SK-N-SH treated with all-trans-retinoic acid at 6 μM for 48 hours (cell line): ENCODE data around the gene PCDH8.

Experiments
- ATAC-seq: fragments of 200-7000 bp; cut with Tn5 transposase; 3 replicates; pipeline ENCODE4 v1.9.1; 2020; ENCODE audit warnings: mild to moderate bottlenecking, moderate library complexity
- ARNTL ChIP-seq: fragments of 450-650 bp; formaldehyde crosslinking; IDR thresholded peaks from 2 replicates; pipeline ENCODE4 v1.5.0; 2020; ENCODE audit warnings: low read depth, mild to moderate bottlenecking, moderate library complexity, borderline replicate concordance
- BACH2 ChIP-seq: fragments of 250-450 bp; sonication (Bioruptor Pico); IDR thresholded peaks from 2 replicates; pipeline ENCODE4 v1.9.0; 2021; ENCODE audit warnings: mild to moderate bottlenecking, borderline replicate concordance
- CSDC2 ChIP-seq: fragments of 250-450 bp; sonication (Bioruptor Pico); IDR thresholded peaks from 2 replicates; pipeline ENCODE4 v1.5.0; 2020; ENCODE audit warnings: mild to moderate bottlenecking, moderate library complexity
- ESRRG ChIP-seq: fragments of 250-450 bp; sonication (Bioruptor Pico); IDR thresholded peaks from 2 replicates; pipeline ENCODE4 v1.6.1; 2021; ENCODE audit warnings: mild to moderate bottlenecking
- GLIS3 ChIP-seq: fragments of 250-450 bp; sonication (Bioruptor Pico); IDR thresholded peaks from 2 replicates; pipeline ENCODE4 v1.5.0; 2020; ENCODE audit warnings: mild to moderate bottlenecking, moderate library complexity
- ISL1 ChIP-seq: fragments of 250-450 bp; sonication (Bioruptor Pico); IDR thresholded peaks from 2 replicates; pipeline ENCODE4 v2.1.2; 2022; ENCODE audit warnings: mild to moderate bottlenecking, moderate library complexity
- OSR1 ChIP-seq: fragments of 250-450 bp; sonication (Bioruptor Pico); IDR thresholded peaks from 2 replicates; pipeline ENCODE4 v1.8.0; 2022; ENCODE audit warnings: moderate library complexity, mild to moderate bottlenecking, inconsistent platforms
- PPARA ChIP-seq: fragments of 250-450 bp; sonication (Bioruptor Pico); IDR thresholded peaks from 2 replicates; pipeline ENCODE4 v1.5.0; 2020; ENCODE audit warnings: mild to moderate bottlenecking, borderline replicate concordance
- RARB ChIP-seq: fragments of 250-450 bp; sonication (Bioruptor Pico); IDR thresholded peaks from 2 replicates; pipeline ENCODE4 v1.8.0; 2021; ENCODE audit warnings: mild to moderate bottlenecking, moderate library complexity
- SNAI2 ChIP-seq: fragments of 250-450 bp; sonication (Bioruptor Pico); IDR thresholded peaks from 2 replicates; pipeline ENCODE4 v1.5.0; 2020; ENCODE audit warnings: mild to moderate bottlenecking, moderate library complexity
- TOX ChIP-seq: fragments of 250-450 bp; sonication (Bioruptor Pico); IDR thresholded peaks from 2 replicates; pipeline ENCODE4 v1.8.0; 2021; ENCODE audit warnings: mild to moderate bottlenecking, moderate library complexity, borderline replicate concordance
- ZC3H10 ChIP-seq: fragments of 250-450 bp; sonication (Bioruptor Pico); IDR thresholded peaks from 2 replicates; pipeline ENCODE4 v1.5.1; 2021; ENCODE audit warnings: mild to moderate bottlenecking, moderate library complexity
- ZFP3 ChIP-seq: fragments of 250-450 bp; sonication (Bioruptor Pico); IDR thresholded peaks from 2 replicates; pipeline ENCODE4 v1.5.0; 2020; ENCODE audit warnings: mild to moderate bottlenecking, moderate library complexity
- ZNF565 ChIP-seq: fragments of 450-650 bp; formaldehyde crosslinking; conservative IDR thresholded peaks from 2 replicates; pipeline ENCODE4 v1.5.0; 2020; ENCODE audit warnings: low read depth, mild to moderate bottlenecking, moderate library complexity
- ZNF70 ChIP-seq: fragments of 450-650 bp; formaldehyde crosslinking; IDR thresholded peaks from 2 replicates; pipeline ENCODE4 v1.5.0; 2020; ENCODE audit warnings: mild to moderate bottlenecking, moderate library complexity
- ZNF8 ChIP-seq: fragments of 450-650 bp; formaldehyde crosslinking; IDR thresholded peaks from 2 replicates; pipeline ENCODE4 v1.5.0; 2020; ENCODE audit warnings: mild to moderate bottlenecking, moderate library complexity
- TF ChIP-seq, protein P1 (sequence below): fragments of 250-450 bp; sonication (Bioruptor Pico); IDR thresholded peaks from 2 replicates; pipeline ENCODE4 v1.5.0; 2020; ENCODE audit warnings: mild to moderate bottlenecking, moderate library complexity
- TF ChIP-seq, protein P2 (sequence below): fragments of 250-450 bp; sonication (Bioruptor Pico); IDR thresholded peaks from 2 replicates; pipeline ENCODE4 v1.5.1; 2021; ENCODE audit warnings: mild to moderate bottlenecking, moderate library complexity
- TF ChIP-seq, protein P3 (sequence below): fragments of 250-450 bp; sonication (Bioruptor Pico); IDR thresholded peaks from 2 replicates; pipeline ENCODE4 v1.8.0; 2021; ENCODE audit warnings: low read depth, mild to moderate bottlenecking, moderate library complexity, borderline replicate concordance
- TF ChIP-seq, protein P4 (sequence below): fragments of 250-450 bp; sonication (Bioruptor Pico); IDR thresholded peaks from 2 replicates; pipeline ENCODE4 v1.5.1; 2020; ENCODE audit warnings: low read depth, mild to moderate bottlenecking, moderate library complexity

Gene PCDH8

DNA sequence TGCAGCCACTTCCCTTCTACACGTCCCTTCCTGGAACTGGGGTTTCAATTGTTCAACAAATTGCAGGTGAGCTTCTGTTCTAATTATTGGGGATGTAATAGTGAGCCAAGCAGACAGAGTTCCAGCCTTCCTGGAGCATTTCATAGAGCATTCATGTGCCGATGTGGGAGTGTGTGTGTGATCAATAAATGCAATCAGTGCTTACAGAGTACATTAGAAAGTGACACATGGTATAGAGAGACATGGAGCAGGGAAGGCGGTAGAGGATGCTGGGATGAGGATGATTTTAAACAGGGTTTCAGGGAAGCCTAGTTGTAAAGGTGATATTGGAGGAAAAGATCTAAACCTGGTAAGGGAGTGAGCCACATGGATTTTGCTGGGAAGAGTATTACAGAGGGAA, 21.7 kb upstream of the PCDH8 start:
- TF ChIP-seq, protein P1, sequence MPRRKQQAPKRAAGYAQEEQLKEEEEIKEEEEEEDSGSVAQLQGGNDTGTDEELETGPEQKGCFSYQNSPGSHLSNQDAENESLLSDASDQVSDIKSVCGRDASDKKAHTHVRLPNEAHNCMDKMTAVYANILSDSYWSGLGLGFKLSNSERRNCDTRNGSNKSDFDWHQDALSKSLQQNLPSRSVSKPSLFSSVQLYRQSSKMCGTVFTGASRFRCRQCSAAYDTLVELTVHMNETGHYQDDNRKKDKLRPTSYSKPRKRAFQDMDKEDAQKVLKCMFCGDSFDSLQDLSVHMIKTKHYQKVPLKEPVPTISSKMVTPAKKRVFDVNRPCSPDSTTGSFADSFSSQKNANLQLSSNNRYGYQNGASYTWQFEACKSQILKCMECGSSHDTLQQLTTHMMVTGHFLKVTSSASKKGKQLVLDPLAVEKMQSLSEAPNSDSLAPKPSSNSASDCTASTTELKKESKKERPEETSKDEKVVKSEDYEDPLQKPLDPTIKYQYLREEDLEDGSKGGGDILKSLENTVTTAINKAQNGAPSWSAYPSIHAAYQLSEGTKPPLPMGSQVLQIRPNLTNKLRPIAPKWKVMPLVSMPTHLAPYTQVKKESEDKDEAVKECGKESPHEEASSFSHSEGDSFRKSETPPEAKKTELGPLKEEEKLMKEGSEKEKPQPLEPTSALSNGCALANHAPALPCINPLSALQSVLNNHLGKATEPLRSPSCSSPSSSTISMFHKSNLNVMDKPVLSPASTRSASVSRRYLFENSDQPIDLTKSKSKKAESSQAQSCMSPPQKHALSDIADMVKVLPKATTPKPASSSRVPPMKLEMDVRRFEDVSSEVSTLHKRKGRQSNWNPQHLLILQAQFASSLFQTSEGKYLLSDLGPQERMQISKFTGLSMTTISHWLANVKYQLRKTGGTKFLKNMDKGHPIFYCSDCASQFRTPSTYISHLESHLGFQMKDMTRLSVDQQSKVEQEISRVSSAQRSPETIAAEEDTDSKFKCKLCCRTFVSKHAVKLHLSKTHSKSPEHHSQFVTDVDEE = no peak
- no peak for TF ChIP-seq RARB
- no peak for TF ChIP-seq GLIS3 (CRISPR knock-in tag)
- TF ChIP-seq, protein P2, sequence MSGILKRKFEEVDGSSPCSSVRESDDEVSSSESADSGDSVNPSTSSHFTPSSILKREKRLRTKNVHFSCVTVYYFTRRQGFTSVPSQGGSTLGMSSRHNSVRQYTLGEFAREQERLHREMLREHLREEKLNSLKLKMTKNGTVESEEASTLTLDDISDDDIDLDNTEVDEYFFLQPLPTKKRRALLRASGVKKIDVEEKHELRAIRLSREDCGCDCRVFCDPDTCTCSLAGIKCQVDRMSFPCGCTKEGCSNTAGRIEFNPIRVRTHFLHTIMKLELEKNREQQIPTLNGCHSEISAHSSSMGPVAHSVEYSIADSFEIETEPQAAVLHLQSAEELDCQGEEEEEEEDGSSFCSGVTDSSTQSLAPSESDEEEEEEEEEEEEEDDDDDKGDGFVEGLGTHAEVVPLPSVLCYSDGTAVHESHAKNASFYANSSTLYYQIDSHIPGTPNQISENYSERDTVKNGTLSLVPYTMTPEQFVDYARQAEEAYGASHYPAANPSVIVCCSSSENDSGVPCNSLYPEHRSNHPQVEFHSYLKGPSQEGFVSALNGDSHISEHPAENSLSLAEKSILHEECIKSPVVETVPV = no peak
- TF ChIP-seq, protein P3, sequence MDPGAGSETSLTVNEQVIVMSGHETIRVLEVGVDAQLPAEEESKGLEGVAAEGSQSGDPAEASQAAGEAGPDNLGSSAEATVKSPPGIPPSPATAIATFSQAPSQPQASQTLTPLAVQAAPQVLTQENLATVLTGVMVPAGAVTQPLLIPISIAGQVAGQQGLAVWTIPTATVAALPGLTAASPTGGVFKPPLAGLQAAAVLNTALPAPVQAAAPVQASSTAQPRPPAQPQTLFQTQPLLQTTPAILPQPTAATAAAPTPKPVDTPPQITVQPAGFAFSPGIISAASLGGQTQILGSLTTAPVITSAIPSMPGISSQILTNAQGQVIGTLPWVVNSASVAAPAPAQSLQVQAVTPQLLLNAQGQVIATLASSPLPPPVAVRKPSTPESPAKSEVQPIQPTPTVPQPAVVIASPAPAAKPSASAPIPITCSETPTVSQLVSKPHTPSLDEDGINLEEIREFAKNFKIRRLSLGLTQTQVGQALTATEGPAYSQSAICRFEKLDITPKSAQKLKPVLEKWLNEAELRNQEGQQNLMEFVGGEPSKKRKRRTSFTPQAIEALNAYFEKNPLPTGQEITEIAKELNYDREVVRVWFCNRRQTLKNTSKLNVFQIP (CRISPR knock-in tag) = no peak
- TF ChIP-seq ZNF70 (CRISPR knock-in tag) = no peak
- ATAC-seq = no peak

DNA sequence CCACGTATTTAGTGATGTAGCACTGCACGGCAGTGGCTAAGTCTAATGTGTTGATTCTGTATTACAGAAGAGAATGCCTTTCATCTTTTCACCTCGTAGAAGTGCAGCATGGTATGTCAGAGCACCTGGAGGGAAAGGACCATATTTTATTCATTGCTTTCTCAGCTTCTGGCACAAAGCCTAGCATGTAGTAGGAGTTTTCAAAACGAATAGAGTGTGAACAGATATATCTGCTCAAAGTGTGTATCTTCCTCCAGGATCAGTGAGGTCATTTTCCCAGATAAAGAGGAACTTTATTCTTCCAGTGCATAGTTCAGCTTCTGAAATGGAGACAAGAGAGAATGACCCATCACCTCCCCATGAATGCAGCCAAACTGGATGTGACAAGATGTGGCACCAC, 21.2 kb upstream of the PCDH8 start:
- no peak for ATAC-seq
- TF ChIP-seq GLIS3 (CRISPR knock-in tag) (no peak), ZFP3 (no peak), TOX (CRISPR knock-in tag) (no peak), ZNF70 (CRISPR knock-in tag) (no peak), ZNF565 (CRISPR knock-in tag) (no peak), ZC3H10 (CRISPR knock-in tag) (no peak), ESRRG (CRISPR knock-in tag) (no peak), OSR1 (CRISPR knock-in tag) (no peak), CSDC2 (no peak)
- TF ChIP-seq, protein P3 (CRISPR knock-in tag) = no peak
- TF ChIP-seq, protein P1 = no peak

DNA sequence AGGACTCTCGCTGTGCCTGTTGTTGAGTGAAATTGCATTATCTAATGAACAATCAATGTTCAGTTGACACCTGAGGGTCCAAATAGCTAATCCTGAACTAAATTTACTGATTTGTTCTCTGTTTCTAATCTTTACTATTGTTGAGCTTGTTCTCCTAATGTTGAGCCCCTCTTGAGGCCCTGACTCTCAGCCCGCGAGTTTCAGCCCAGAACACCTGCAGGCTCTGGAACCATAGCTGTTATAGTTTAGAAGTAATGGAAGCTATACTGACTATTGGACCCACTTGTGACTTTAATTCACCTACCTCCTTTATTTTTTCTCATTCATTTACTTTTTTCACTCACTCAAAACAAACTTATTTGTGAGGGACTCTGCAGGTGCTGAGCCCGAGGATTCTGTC, 20.6 kb upstream of the PCDH8 start:
- no peak for ATAC-seq
- no peak for TF ChIP-seq ARNTL (CRISPR knock-in tag)
- TF ChIP-seq OSR1 (CRISPR knock-in tag) = no peak
- TF ChIP-seq, protein P3 (CRISPR knock-in tag) = no peak
- TF ChIP-seq TOX (CRISPR knock-in tag) = no peak
- no peak for TF ChIP-seq SNAI2
- TF ChIP-seq ZNF70 (CRISPR knock-in tag) = no peak
- no peak for TF ChIP-seq RARB
- no peak for TF ChIP-seq ZNF565 (CRISPR knock-in tag)
- TF ChIP-seq, protein P4, sequence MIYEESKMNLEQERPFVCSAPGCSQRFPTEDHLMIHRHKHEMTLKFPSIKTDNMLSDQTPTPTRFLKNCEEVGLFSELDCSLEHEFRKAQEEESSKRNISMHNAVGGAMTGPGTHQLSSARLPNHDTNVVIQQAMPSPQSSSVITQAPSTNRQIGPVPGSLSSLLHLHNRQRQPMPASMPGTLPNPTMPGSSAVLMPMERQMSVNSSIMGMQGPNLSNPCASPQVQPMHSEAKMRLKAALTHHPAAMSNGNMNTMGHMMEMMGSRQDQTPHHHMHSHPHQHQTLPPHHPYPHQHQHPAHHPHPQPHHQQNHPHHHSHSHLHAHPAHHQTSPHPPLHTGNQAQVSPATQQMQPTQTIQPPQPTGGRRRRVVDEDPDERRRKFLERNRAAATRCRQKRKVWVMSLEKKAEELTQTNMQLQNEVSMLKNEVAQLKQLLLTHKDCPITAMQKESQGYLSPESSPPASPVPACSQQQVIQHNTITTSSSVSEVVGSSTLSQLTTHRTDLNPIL (CRISPR knock-in tag) = no peak
- TF ChIP-seq PPARA = no peak
- TF ChIP-seq, protein P2 = no peak
- no peak for TF ChIP-seq ZNF8 (CRISPR knock-in tag)
- TF ChIP-seq BACH2 (CRISPR knock-in tag) = no peak
- no peak for TF ChIP-seq ISL1 (CRISPR knock-in tag)
- no peak for TF ChIP-seq CSDC2
